Activated T-cell treated with anti-CD3 and anti-CD28 coated beads, Interleukin-2, amount 50 U/mL, for 48 hours (primary cell): ENCODE results near the gene ABCB9.

Experiments
- DNase-seq, 2 experiments: peaks; one replicate each; pipeline ENCODE4 v3.0.0-alpha.2; 2020

The ABCB9 gene

DNA sequence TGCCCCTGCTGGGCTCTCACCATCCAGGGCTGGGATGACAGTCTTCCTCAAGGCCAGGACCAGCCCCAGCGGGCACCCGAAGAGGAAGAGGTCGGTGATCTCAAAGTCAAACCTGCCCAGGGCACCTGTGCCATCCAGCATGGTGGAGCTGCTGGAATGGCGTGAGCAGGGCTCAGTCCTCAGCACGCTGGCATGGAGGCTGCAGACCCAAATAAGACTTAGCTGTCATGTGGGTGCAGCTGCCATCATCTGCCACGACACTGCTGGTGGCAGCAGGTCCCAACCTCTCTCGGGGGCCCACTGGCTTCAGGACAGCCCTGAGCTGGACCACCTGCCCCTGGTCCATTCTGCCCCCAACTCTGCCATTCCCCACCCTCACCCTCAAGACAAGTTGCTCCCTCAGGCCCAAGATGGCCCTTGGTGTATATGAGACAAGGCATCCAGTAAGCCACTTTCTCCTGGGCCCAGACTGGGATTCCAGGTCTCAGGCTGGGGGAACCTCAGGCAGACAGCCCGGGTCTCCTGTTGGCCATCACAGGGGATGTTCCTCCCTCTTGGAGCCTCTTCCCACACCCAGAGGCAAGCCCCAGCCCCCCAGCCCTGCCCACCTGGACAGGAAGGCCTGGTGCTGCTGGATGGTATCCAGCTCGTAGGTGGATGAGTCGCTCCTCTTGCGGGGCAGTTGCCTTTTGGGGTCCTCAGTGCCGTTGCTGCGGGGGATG, 28.7 kb upstream of the ABCB9 start:
- no peak for DNase-seq

DNA sequence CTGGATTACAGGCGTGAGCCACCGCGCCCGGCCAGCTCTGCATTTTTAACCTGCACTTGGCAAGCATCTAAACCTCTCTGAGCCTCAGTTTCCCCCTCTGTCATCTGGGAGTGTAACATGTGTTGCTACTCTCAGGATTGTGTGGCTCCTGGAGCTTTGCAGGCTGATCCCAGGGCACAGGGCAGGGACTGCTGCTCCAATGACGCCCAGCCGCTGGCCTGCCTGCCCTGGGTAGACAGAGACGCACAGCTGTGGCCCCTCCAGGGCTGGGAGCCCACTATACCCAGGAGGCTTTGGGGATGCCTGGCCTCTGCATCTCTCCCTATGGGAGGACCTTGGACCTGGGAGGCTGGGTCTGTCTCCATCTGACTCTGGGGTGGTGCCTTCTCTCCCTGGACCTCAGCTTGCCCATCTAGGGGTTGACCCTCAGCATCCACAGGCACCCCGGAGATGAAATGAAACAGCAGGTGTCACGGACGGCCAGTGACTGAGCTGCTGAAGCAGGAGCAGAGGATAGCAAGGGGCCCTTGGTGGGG, 27.9 kb upstream of the ABCB9 start:
- no peak for DNase-seq

DNA sequence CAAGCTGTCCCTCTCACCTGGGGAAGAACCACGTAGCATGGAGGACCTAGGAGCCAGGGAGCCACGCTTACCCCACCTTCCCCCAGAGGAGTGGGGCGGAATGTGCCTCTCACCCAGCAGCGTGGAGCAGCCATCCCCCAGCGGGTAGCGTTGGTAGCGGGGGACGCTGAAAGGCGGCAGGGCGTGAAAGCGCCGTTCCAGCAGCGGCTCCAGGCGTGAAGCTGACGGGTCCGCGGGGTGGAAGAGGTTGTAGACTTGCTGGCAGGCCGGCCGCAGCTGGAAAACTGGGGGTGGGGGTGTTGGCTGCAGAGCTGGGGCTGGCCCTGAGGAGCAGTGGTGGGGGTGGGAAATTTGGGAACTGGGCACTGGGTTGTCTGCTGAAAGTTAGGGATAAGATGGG, 26.1 kb upstream of the ABCB9 start:
- DNase-seq, result no peak

DNA sequence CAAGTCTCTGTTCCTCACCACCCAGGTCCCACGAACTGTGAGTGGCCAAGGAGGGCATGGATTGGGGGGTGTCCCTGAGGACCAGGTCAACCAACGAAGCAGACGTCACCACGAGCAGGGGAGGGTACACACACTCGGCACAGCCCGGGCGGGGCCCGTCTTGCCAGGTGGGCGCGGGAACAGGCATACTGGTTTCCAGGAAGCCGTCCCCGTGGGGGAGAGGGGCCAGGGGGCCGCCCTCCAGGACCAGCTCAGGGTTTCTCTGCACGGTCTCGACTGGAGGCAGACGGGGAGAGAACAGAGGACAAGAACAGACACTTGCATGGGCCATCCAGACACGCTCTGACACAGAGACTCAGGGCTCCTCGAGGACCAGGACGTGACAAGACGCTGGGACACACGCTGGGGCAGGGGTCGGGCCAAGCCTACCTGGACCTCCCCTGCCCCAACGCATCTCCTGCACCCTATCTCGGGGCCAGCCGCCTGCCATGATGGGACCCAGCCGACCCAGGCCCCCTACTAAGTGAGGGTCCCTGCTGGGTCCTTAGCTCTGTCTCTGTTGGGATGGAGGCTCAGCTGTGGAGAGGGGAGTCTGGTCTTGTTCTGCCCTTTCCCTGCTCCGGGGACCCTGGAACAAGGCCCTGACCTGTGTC, 25.5 kb upstream of the ABCB9 start:
- no peak for DNase-seq

DNA sequence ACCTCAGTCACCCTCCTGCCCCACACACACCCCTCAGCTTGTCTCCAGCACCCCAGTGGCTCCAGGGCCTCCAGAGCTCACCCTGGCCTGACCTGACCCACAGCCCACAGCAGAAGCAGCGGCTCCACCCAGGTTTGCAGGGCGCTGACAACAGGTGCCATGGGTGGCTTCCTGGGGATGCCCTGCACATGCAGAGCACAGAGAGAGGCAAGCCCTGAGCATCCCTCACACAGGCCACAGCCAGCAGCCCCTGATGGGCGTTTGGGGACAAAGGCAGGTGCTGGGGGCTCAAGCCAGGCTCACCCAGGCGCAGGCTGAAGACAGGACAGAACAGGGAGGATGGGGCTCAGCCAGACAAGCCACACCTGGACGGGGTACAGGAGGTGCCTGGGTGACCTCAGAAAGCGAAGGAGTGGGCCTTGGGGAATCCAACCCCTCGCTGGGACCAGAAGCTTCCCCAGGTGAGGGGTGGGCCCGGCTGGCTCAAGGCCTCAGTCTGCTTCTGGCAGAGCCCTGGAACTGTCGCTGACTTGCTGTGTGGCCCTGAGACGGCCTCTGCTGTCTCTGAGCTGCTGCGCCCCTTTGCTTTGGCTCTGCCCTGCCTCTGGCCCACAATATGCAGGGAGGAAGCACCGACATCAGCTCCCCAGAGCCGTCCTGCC, 24.8 kb upstream of the ABCB9 start:
- DNase-seq, result no peak

DNA sequence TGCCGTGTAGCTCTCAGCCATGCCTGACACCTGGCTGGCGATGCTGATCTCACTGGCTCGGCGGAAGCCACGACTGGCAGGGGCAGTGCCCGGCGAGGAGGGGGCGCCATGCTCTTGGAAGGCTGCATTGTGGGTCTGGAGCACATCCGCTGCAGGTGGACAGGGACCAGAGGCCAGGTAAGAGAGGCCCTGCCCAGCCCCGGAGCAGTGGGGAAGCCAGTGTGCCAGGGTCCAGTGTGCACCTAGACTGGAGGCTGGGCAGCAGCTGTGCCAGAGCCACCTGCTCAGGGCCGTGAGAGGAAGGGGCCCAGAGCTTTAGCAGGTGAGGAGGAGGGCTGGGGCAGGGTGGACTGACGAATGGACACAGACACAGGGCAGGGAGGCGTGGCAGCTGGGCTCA, 24.3 kb upstream of the ABCB9 start:
- DNase-seq, result no peak

DNA sequence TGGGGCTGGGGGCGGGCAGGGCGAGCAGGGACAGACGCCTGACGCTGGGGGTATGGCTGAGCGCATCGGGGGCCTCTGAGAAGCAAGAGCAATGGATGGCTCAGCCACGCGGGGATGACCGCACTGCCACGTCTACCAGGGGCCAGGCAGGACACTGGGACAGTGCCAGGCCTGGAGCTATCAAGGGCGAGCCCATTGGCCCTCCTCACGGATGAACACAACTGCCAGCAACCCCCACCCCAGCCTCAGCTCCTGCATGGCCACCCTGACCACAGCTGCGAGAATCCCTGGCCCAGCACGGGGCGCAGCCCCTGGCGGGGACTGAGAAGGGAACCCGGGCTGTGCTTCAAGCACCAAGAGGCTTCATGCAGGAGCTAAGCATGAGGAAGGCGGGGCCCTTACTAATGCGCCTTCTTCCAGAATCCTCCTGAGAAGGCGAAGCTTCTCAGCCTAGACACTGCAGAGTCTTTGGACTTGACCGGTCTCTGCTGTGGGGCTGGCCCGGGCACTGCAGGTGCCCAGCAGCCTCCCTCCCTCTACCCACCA, 23.7 kb upstream of the ABCB9 start:
- DNase-seq, result no peak

DNA sequence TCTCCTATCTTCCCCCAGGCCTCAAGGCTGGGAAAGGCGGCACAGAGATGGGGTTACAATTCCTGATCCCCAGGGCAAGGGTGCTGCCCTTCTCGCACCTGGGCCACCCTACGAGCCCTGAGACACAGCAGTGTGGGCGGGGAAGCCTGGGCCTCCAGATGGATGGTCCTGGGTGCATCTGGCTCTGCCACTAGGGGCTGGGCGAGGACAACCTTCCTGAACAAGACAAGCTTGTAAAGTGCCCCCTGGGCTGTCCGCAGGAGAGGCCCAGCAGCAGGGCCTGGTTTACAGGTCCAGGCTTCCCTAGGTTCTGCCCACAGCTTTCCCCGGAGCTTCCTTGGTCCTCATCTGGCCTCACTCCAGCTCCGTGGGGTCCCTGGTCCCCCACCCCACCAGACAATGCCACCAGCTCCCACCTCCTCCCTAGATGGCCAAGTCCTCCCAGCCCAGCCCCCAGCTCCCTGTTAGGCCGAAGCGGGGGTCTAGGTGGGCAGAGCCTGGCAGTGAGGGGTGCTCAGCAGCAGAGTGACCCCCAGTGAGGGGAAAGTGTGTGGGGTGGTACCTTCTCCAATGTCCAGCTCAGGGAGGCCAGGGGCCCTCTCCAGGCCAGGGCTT, 23.1 kb upstream of the ABCB9 start:
- no peak for DNase-seq

DNA sequence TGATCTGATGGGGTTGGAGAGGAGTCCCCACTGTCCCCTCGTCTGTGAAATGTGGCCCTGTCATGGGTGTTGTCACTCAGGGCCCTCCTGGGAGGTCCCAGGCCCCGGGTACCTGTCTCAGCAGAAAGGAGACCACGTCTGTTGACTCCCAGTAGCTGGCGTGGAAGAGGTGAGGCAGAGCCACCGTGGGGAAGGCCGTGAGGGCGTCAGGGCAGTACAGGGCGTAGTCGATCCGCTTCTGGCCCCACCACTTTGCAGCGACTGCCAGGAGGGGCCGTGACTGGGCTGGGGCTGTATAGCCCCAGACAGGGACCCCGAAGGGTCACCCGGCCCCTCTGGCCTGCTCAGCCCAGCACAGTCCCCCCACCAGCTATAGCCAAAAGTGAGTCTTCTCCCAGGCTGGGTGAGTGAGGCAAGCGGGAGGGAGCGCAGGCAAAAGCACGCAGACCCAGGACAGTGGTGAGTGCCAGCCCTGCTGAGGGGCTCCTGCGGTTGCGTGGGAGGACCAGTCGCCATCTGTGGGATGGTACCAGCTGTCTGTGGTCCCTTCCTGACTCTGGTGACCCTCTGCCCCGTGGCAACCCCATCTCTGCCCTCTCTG, 22.4 kb upstream of the ABCB9 start:
- DNase-seq, result no peak

DNA sequence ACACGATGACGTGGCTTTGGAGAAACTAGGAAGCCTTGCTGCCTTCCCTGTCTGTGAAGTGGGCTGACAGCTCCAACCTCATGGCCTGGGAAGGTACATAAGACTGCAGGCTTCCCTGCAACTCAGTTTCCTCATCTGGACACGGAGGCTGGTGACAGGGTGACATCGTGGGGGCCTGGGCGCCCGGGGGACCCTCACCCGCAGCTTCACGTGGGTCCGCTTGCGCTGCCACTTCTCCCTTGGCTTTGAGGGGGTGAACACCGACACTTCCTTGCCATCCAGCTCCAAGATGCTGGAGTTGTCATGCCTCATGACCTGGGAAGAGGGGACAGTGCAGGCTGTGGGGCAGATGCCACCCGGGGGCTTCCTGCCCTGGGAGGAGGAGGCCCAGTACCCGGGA, 21.8 kb upstream of the ABCB9 start:
- no peak for DNase-seq

DNA sequence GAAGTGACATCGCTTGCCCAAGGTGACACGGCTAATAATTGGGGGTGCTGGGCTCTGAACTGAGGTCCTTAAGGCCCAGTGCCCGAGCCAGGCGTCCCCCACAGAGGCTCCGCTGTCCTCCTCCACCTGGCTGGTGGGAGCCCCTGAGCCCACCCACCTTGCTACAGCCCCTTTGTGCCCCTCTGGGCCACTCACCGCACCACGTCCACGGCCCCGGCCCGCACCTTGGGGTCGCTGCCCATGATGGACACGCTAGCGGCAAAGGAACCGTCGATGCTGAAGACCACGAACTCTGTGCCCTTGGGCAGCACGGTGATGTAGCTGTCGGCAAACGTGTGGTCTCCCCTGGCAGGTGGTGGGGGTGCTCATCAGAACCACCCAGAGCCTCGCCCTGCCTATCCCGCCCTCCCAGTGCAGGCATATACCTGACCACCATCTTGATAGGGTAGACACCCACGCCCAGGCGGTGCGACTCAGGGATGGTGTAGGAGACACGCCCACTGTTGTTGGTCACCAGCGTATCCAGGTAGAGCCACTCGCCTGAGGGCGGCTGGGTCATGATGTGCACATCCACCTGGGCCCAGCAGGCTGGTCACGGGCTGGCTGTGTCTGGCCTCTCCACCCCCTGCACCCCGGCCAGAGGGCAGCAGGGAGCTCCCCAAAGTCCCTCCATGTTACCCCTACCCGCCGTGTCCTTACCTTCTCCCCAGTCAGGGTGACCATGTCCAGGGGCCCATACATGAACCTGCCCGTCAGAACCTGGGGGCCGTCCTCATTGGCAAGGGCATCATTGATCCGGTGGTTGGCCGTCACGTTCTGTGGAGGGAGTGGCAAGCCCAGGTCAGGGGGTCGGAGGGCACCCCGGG, 21.1 kb upstream of the ABCB9 start:
- DNase-seq, result no peak

DNA sequence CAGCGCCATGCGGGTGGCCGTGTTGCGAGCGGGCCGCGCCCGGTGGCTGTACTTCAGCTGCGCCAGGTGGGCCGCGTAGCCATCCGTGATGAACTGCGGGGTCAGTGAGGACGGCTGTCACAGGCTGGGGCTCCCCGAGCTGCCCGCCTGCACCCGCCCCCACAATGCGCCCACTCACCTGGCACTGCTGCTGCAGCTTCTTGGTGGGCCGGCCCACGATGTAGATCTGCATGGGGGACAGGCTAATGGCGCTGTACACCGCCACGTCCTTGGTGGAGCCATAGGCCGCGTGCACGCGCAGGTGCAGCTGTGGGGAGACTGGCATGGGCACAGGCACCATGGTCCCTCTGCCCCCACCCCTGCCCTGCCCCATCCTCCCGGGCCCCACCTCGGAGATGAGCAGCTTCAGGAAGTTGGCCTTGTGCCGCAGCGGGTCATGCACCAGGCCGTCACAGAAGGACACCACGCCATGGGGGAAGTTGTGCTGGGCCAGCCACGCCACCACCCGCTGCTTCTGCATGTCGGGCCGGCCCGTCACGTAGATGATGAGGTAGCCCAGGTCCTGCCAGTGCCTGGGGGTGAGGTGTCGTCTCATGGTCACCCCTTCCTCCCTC, 20.1 kb upstream of the ABCB9 start:
- DNase-seq, result no peak

DNA sequence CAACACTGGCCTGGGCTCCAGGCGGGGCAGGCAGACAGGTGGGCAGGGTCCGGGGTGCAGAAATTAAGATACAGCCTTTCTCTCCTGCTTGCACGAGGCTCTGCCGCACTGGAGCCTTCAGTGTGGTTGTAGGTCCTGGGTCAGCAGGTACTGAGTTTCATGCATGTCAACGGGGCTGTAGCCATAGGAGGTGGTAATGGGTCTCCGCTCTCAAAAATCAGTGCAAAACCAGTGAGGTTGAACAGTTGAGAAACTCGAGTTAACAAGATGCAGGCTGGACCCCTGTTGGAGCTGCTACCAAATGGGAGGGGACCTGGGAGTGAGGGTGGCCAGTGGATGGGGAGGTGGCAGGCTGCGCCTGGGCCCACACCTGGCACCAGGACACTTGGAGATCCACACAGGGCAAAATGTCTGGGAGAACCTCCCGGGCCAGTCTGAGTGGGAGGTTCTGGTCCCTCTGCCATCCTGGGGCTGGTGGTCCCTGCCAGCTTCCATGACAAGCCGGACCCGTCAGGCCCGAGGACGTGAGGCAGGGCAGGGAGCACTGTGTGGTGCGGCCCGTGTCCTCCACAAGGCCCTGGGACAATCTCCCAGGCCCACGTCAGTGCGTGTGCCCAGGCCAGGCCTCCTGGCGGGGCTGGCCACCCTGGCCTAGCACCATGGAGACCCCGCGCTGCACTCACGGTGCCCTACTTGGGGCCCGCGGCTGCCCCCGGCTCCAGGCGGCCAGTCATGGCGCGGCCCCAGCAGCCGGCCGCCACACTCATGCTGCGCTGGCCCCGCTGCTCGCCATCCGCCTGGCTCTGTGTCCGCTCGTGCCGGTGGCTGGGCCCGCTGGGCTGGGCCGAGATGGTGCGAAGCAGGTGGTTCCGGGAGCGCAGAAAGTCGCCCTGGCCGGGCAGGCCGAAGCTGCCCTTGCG, 19.3 kb upstream of the ABCB9 start:
- DNase-seq, result no peak

DNA sequence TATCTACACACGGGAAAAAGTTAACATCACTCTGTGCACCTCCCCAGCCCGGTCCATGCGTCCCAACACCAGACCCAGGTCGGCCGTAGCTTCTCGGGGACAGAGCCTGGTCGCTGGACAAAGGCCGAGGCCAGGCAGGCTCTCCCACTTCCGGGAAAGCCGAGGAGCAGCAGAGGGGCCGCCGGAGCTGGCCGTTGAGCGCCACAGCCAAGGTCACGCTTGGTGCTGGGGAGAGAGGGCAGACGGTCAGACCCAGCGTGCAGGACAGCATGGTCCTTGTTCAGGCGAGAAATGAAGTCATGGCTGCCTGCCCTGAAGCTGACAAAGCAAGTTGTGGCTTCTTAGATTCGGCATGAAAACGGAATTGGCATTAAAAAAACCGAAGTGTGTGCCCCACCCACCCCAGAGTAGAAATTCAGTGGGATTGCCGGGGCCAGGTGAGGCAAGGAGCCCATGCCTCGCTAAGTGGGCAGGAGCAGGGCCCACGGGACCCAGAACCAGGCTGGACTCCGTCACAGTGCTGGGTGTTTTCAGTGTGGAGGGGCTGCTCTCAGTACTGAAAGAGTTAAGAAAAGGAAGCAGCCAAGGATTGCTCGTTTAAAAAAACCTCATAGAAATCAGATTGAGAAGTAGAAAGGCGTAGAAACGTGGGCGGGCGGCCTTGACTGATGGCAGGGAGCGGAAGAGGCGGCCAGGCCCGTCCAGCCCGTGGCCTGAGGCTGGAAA, 18.5 kb upstream of the ABCB9 start:
- no peak for DNase-seq

DNA sequence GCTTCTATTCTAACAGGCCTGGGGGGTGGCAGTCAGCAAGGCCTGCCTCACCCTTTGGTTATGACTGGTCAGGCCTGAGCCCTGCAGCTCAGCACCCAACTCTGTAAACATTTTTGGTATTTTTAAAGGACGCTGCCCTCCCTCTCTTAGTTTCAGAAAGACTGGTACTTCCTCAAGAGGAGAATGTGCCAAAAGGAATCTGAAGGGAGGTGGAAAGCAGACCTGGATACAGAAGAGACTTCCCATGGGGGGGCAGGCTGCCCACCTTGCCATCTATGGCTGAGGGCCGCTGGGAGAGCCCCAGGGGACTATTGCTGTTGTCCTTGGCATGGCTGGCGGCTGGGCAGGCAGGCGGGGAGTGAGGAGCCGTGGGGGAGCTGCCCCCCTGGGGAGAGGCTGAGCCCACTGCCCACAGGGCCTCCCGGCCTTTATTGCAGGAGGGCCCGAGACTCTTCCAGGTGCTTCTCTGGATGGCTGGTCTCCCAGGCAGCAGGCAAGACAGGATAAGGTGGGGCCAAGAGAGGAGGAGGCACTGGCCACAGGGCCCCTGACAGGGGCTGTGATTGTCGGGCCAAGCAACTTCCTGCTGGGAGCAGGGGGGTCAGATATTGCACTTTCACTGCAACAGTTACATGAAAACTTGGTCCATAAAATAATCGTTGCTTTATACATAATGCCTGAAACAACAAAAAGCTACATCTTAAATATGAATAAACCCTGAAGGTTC, 17.7 kb upstream of the ABCB9 start:
- no peak for DNase-seq

DNA sequence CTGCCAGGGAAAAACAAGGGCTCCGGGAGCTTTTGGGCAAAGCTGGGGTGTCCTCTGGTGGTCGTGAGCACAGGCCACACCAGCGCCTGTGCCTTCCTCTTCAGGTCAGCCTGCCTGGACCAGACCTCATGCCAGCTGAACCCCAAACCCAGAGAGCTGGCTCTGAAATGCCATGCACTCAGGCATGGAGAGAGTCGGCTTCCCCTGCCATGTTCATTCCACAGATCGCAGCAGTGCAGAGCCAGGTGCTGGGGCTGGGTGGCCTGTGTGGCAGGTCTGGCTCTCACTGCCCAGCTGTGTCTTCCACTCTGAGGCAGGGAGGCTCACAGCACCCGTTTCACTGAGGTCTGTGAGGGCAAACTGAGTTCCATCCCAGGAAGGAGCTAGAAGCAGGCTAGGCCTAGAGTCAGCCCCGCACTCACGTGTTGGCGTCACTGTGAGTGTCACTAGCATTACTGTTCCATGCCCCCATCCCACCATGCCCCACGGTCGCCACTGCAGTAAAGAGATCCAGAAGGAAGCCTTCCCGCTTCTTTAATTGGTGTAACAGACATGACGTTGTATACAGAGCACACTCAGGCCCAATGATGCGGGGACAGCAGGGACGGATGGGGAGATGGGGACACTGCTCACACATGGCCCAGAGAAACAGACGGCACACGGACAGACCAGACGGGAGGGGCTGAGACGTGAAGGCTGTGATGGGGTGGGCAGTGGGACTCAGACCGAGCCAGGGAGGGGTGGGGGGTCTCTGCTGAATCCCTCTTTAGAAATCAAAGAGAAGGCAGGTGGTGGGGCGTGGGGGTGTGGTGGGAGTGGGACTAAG, 16.9 kb upstream of the ABCB9 start:
- no peak for DNase-seq

DNA sequence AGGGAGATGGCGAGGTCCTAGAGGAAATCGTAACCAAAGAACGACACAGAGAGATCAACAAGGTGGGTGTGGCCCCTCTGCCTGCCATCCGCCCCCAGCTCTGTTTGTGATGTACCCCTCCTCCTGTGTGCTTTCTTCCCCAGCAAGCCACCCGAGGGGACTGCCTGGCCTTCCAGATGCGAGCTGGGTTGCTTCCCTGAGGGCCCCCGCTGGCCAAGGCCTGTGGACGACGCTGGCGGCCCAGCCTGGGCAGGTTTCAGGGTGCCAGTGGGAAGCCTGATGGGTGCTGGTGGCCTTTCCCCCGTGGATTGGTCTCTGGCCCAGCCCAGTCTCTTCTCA, 16.2 kb upstream of the ABCB9 start:
- DNase-seq, result no peak
